SU-DHL-6 (cell line): ENCODE results near the gene DERL2.

Experiments
- EZH2phosphoT487 ChIP-seq: fragments of 200-600 bp; sonication (generic), shearing (Covaris generic); conservative IDR thresholded peaks from 2 replicates; pipeline ENCODE4 v1.6.1; 2018; ENCODE audit warnings: mild to moderate bottlenecking, antibody characterized with exemption, low read length, moderate library complexity, mixed read lengths
- TF ChIP-seq, protein P1 (sequence below): fragments of 200-600 bp; sonication (generic); IDR thresholded peaks from one replicate; pipeline ENCODE4 v1.5.1; 2017; ENCODE audit warnings: antibody characterized with exemption, mild to moderate bottlenecking, low read length, moderate library complexity; ENCODE audit not compliant: insufficient read depth, poor library complexity, severe bottlenecking

GRCh38 chr17:5444209-5444608 is 41.8 kb downstream of the DERL2 start:
- TF ChIP-seq, protein P1, sequence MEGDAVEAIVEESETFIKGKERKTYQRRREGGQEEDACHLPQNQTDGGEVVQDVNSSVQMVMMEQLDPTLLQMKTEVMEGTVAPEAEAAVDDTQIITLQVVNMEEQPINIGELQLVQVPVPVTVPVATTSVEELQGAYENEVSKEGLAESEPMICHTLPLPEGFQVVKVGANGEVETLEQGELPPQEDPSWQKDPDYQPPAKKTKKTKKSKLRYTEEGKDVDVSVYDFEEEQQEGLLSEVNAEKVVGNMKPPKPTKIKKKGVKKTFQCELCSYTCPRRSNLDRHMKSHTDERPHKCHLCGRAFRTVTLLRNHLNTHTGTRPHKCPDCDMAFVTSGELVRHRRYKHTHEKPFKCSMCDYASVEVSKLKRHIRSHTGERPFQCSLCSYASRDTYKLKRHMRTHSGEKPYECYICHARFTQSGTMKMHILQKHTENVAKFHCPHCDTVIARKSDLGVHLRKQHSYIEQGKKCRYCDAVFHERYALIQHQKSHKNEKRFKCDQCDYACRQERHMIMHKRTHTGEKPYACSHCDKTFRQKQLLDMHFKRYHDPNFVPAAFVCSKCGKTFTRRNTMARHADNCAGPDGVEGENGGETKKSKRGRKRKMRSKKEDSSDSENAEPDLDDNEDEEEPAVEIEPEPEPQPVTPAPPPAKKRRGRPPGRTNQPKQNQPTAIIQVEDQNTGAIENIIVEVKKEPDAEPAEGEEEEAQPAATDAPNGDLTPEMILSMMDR, result no peak
- no peak for TF ChIP-seq EZH2phosphoT487
